K562 (cell line): Measurements from ENCODE around the gene SLC25A42. TPM values are rescaled to one million over a fixed set of nuclear protein-coding genes. Genes with fewer than 3 reads are reported as not detected.

ENCODE experiments used
- ATAC-seq: fragments of 200-7000 bp; cut with Tn5 transposase; 3 replicates; pipeline ENCODE4 v1.9.1; 2020; ENCODE audit warnings: moderate library complexity
- BruUV-seq: library from RNA; stranded (reverse); fragments of 400-500 nt; replicated peaks from 2 replicates; lab custom pipeline; 2021; lab: Mats Ljungman, UMichigan
- CTCF ChIA-PET: fragments of 300-600 bp; formaldehyde crosslinking; extraction: SDS; loops from one replicate; lab custom pipeline; 2021; ENCODE audit warnings: low intra/inter-chr PET ratio; lab: Yijun Ruan, JAX
- POLR2A ChIA-PET: fragments of 300-600, 350-650 bp; sonication (Branson Sonifier 250); formaldehyde crosslinking; extraction: SDS; loops from one replicate; lab custom pipeline; 2021; ENCODE audit warnings: antibody characterized with exemption, inconsistent platforms; lab: Yijun Ruan, JAX
- DNase-seq, 4 experiments: peaks; one replicate each; pipeline versions ENCODE4 v3.0.0 to v3.0.0-alpha.2; 2011 to 2018; ENCODE audit warnings: low spot score in 3 of 4, mixed read lengths in 3 of 4; ENCODE audit errors: extremely low read depth in 1 of 4
- FAIRE-seq: peaks from 2 replicates; lab custom pipeline; 2011; peaks lifted over from hg19 to GRCh38; lab: Jason Lieb, UNC
- H2AFZ ChIP-seq: 2 replicates; pipeline ENCODE4 v1.6.0; 2011; ENCODE audit warnings: low read depth, low read length, control low read depth, inconsistent platforms
- H3K27ac ChIP-seq: fragments of 200-600 bp; 3 replicates; pipeline ENCODE4 v1.8.0; 2011; ENCODE audit warnings: low read depth, mild to moderate bottlenecking, control low read depth, inconsistent platforms, low read length, moderate library complexity, mixed read lengths; ENCODE audit errors: extremely low read depth
- H3K27me3 ChIP-seq, 2 experiments: fragments of 300-600 bp in 1 of 2; 2 replicates in 1 of 2; 3 replicates in 1 of 2; pipeline versions ENCODE4 v1.6.0 to v1.8.0; 2011; ENCODE audit warnings: inconsistent platforms in 2 of 2, low read length in 2 of 2, mild to moderate bottlenecking in 1 of 2, mixed read lengths in 1 of 2, moderate library complexity in 1 of 2; ENCODE audit not compliant: control insufficient read depth in 2 of 2, insufficient read depth in 2 of 2
- H3K36me3 ChIP-seq: fragments of 300-600 bp; 3 replicates; pipeline ENCODE4 v1.8.0; 2011; ENCODE audit warnings: mild to moderate bottlenecking, low read length, inconsistent platforms; ENCODE audit not compliant: control insufficient read depth, insufficient read depth
- H3K4me1 ChIP-seq, 2 experiments: fragments of 200-600 bp in 1 of 2; replicated peaks in 1 of 2; 2 replicates in 1 of 2; 3 replicates in 1 of 2; pipeline versions ENCODE4 v1.5.1 to v1.8.0; 2011; ENCODE audit warnings: inconsistent platforms in 2 of 2, low read length in 2 of 2, mild to moderate bottlenecking in 1 of 2, mixed read lengths in 1 of 2, moderate library complexity in 1 of 2; ENCODE audit not compliant: control insufficient read depth in 2 of 2, insufficient read depth in 2 of 2
- H3K4me2 ChIP-seq: 2 replicates; pipeline ENCODE4 v1.6.1; 2011; ENCODE audit warnings: low read length, control low read depth, inconsistent platforms, mixed read lengths; ENCODE audit not compliant: insufficient read depth
- H3K4me3 ChIP-seq: fragments of 200-600 bp; sonication (generic), shearing (Covaris generic); 2 replicates; pipeline ENCODE4 v1.5.1; 2016; ENCODE audit warnings: control low read depth, inconsistent platforms
- H3K79me2 ChIP-seq: fragments of 200-600 bp; 3 replicates; pipeline ENCODE4 v1.8.0; 2011; ENCODE audit warnings: low read length, inconsistent platforms; ENCODE audit not compliant: control insufficient read depth, insufficient read depth
- H3K9ac ChIP-seq, 2 experiments: 2 replicates each; pipeline versions ENCODE4 v1.6.0 to v1.6.1; 2011; ENCODE audit warnings: low read depth in 2 of 2, low read length in 2 of 2, control low read depth in 1 of 2, inconsistent platforms in 1 of 2, mild to moderate bottlenecking in 1 of 2, mixed read lengths in 1 of 2; ENCODE audit not compliant: insufficient read depth in 1 of 2
- H3K9me1 ChIP-seq: one replicate; pipeline ENCODE4 v1.6.0; 2011; ENCODE audit warnings: inconsistent platforms, mild to moderate bottlenecking, low read length, moderate library complexity; ENCODE audit not compliant: control insufficient read depth, insufficient read depth
- H3K9me3 ChIP-seq: replicated peaks from 2 replicates; pipeline ENCODE4 v1.5.1; 2011; ENCODE audit warnings: low read depth, low read length, inconsistent platforms; ENCODE audit not compliant: control insufficient read depth, insufficient read depth
- H4K20me1 ChIP-seq: replicated peaks from 2 replicates; pipeline ENCODE4 v1.6.1; 2011; ENCODE audit warnings: low read length, inconsistent platforms, mixed read lengths; ENCODE audit not compliant: control insufficient read depth, insufficient read depth
- C11orf30 ChIP-seq: fragments of 450-650 bp; IDR thresholded peaks from 2 replicates; pipeline ENCODE4 v1.6.1; 2016; ENCODE audit warnings: low read depth, mild to moderate bottlenecking
- CLOCK ChIP-seq: fragments of 250-450 bp; sonication (Bioruptor Pico); IDR thresholded peaks from 2 replicates; pipeline ENCODE4 v1.4.0; 2020; ENCODE audit warnings: mild to moderate bottlenecking, moderate library complexity, borderline replicate concordance
- KDM1A ChIP-seq, 2 experiments: fragments of 450-650 bp; IDR thresholded peaks; 2 replicates each; pipeline ENCODE4 v1.6.1; 2016; ENCODE audit warnings: mild to moderate bottlenecking in 2 of 2
- MAFF ChIP-seq: IDR thresholded peaks from 2 replicates; pipeline ENCODE4 v1.6.1; 2012; ENCODE audit warnings: low read length, improper control_type of control experiment
- MAFK ChIP-seq: IDR thresholded peaks from 2 replicates; pipeline ENCODE4 v1.6.1; 2011; ENCODE audit warnings: low read length, improper control_type of control experiment
- PHTF2 ChIP-seq: fragments of 250-450 bp; sonication (Bioruptor Pico); IDR thresholded peaks from 2 replicates; pipeline ENCODE4 v1.5.0; 2021; ENCODE audit warnings: mild to moderate bottlenecking
- RBM39 ChIP-seq: fragments of 200-400 bp; formaldehyde crosslinking; optimal IDR thresholded peaks from 2 replicates; pipeline ENCODE3; 2018; ENCODE audit warnings: low read depth, low read length
- RFX7 ChIP-seq: fragments of 250-450 bp; sonication (Bioruptor Pico); IDR thresholded peaks from 2 replicates; pipeline ENCODE4 v1.5.1; 2021; ENCODE audit warnings: mild to moderate bottlenecking
- SIN3A ChIP-seq, 2 experiments: fragments of 150-350 bp in 1 of 2; IDR thresholded peaks; 2 replicates each; pipeline ENCODE4 v1.6.1; 2011 to 2016; ENCODE audit warnings: borderline replicate concordance in 2 of 2, low read depth in 2 of 2, low read length in 2 of 2, mild to moderate bottlenecking in 2 of 2, moderate library complexity in 2 of 2; ENCODE audit not compliant: control insufficient read depth in 1 of 2
- ZNF274 ChIP-seq: IDR thresholded peaks from 2 replicates; pipeline ENCODE4 v1.6.1; 2011; ENCODE audit warnings: low read depth, mild to moderate bottlenecking, low read length, moderate library complexity, borderline replicate concordance
- ZNF511 ChIP-seq: sonication (generic); formaldehyde crosslinking; IDR thresholded peaks from 2 replicates; pipeline ENCODE4 v1.8.0; 2022; ENCODE audit warnings: mild to moderate bottlenecking, missing genetic modification reagents
- WGBS: fragments of 100-300 bp; shearing (Covaris generic); methylation state at CpG from one replicate; pipeline ENCODE4 v1.1.6; 2016; ENCODE audit warnings: low coverage, mixed read lengths; ENCODE audit not compliant: insufficient coverage; ENCODE audit errors: missing lambda C conversion rate; 5-methylcytosine and 5-hydroxymethylcytosine counted together
- in situ Hi-C: fragments of 300-500 bp; cut with MboI; formaldehyde crosslinking; loops from 4 replicates; pipeline ENCODE4 v1.15.0; 2018; ENCODE audit warnings: inconsistent platforms, mixed read lengths
- intact Hi-C: fragments of 100-400 bp; cut with micrococcal nuclease; formaldehyde crosslinking; loops from 2 replicates; pipeline ENCODE4 v1.14.2; 2022
- polyA plus RNA-seq, 8 experiments: library from polyadenylated mRNA; depleted of rRNA in 4 of 8; stranded (reverse) in 5 of 8; unstranded in 3 of 8; fragments of >200 nt; fragmentation: Nextera tagmentation in 2 of 8; fragmentation: Illumina TruSeq in 1 of 8; extraction: Ambion mirVana in 2 of 8; extraction: Trizol in 1 of 8; gene quantifications; 2 replicates each; pipeline versions ENCODE4 v1.2.1 to v1.2.3, GENCODE V29; 2011 to 2014; ENCODE audit warnings: inconsistent platforms in 1 of 8, missing spikeins in 1 of 8
- total RNA-seq, 7 experiments: library from RNA; depleted of rRNA in 6 of 7; stranded (reverse); fragments of >200 nt in 6 of 7; fragmentation: Illumina TruSeq in 2 of 7; extraction: Trizol in 2 of 7; gene quantifications; 2 replicates each; pipeline versions ENCODE4 v1.2.1 to v1.2.3, GENCODE V29; 2011 to 2021; ENCODE audit warnings: low replicate concordance in 1 of 7

The SLC25A42 gene
- total and polyA plus RNA-seq, 9 of the 15 experiments (the other 6 are each of a cell fraction or from before 2014, with no cell fraction given), result 0.59 to 32.2 (median 14.1) TPM

- TF ChIP-seq C11orf30, result peak; percentile 71
- TF ChIP-seq ZNF511 (CRISPR knock-in tag), result no peak
- no peak for TF ChIP-seq RFX7 (CRISPR knock-in tag)
- TF ChIP-seq MAFK, result peak; percentile 84
- no peak for TF ChIP-seq PHTF2 (CRISPR knock-in tag)
- TF ChIP-seq KDM1A (IDR thresholded peaks at IDR 0.05), result no peak
- no peak for TF ChIP-seq ZNF274
- TF ChIP-seq MAFF, result peak; percentile 86
- TF ChIP-seq CLOCK, result no peak
- TF ChIP-seq, all 486 proteins: peak for 5
These were observed 62.3 kb downstream of the SLC25A42 start (continued) for GRCh38 chr19:19126102-19126501.

- ATAC-seq, result no peak
- Histone ChIP-seq H3K4me2 (no peak overlapping the region), H3K27ac (no peak overlapping the region), H3K4me1 (peaks cover 9 to 28% of the 10 kb centered on the region in 2 experiments), H3K36me3 (peaks cover 46% of the 10 kb centered on the region), H3K27me3 (no peaks in the 10 kb centered on the region), H3K9me3 (no peaks in the 10 kb centered on the region)
- BruUV-seq, result no TSS peak
- POLR2A ChIA-PET, result no interaction called here
- no peak for TF ChIP-seq SIN3A (IDR thresholded peaks at IDR 0.05; ENCODE audit: borderline replicate concordance in 2 of 2, control insufficient read depth in 1 of 2, low read depth in 2 of 2, low read length in 2 of 2)
- no peak for TF ChIP-seq RBM39
- TF ChIP-seq, all 486 proteins: peak for 0
- no peaks in the 10 kb centered on the region for H4K20me1 ChIP-seq
- peaks cover 36% of the 10 kb centered on the region for H3K79me2 ChIP-seq
- WGBS, result 74% methylated on average over 3 of the region's 3 CpGs
- in situ Hi-C loops (no loop called here), intact Hi-C loops (no loop called here)
- no peaks in the 10 kb centered on the region for H3K9me1 ChIP-seq
- no peak overlapping the region for H3K4me3 ChIP-seq
- CTCF ChIA-PET, result no interaction called here
- no peak for DNase-seq
- peak; percentile 11 for FAIRE-seq
- H3K9ac ChIP-seq, result peak overlapping the region in 1 of 2 experiments; percentile 38; a peak in 1 of 4 replicates
- H2AFZ ChIP-seq, result no peak overlapping the region
These were observed 68.2 kb downstream of the SLC25A42 start for GRCh38 chr19:19131989-19132388.
